WTC11 (cell line): Measurements from ENCODE around the gene TM9SF1. TPM values are rescaled to one million over a fixed set of nuclear protein-coding genes. Genes with fewer than 3 reads are reported as not detected.

Experiments used
- ATAC-seq: fragments of 200-7000 bp; cut with Tn5 transposase; 2 replicates; pipeline ENCODE4 v1.10.0; 2021; ENCODE audit warnings: mild to moderate bottlenecking, moderate library complexity
- CTCF ChIA-PET: fragments of 300-600 bp; sonication (Branson Sonifier 250); formaldehyde crosslinking; loops from one replicate; lab custom pipeline; 2021; ENCODE audit warnings: antibody characterized with exemption; lab: Charles Lee
- POLR2A ChIA-PET: fragments of 350-600 bp; sonication (Branson Sonifier 250); formaldehyde crosslinking; loops from one replicate; lab custom pipeline; 2021; ENCODE audit warnings: antibody characterized with exemption; lab: Charles Lee
- DNase-seq: peaks from one replicate; pipeline ENCODE4 v3.0.0; 2021; ENCODE audit warnings: low spot score
- H3K27ac Mint-ChIP-seq: 2 replicates; pipeline ENCODE4 v1.8.0; 2021; ENCODE audit warnings: mixed read lengths
- H3K27me3 Mint-ChIP-seq: 2 replicates; pipeline ENCODE4 v1.8.0; 2021; ENCODE audit warnings: low read depth, mild to moderate bottlenecking, moderate library complexity, mixed read lengths
- H3K36me3 Mint-ChIP-seq: 2 replicates; pipeline ENCODE4 v1.8.0; 2021; ENCODE audit warnings: mixed read lengths
- H3K4me1 Mint-ChIP-seq: 2 replicates; pipeline ENCODE4 v1.8.0; 2022; ENCODE audit warnings: mixed read lengths
- H3K4me3 Mint-ChIP-seq: 2 replicates; pipeline ENCODE4 v1.8.0; 2021; ENCODE audit warnings: mild to moderate bottlenecking, moderate library complexity, mixed read lengths
- H3K9me3 Mint-ChIP-seq: 2 replicates; pipeline ENCODE4 v1.8.0; 2021; ENCODE audit warnings: mixed read lengths
- CREB1 ChIP-seq: sonication (generic); formaldehyde crosslinking; IDR thresholded peaks from 2 replicates; pipeline ENCODE4 v1.8.0; 2023; ENCODE audit warnings: mild to moderate bottlenecking, missing genetic modification reagents
- FOXP1 ChIP-seq: sonication (generic); formaldehyde crosslinking; IDR thresholded peaks from 2 replicates; pipeline ENCODE4 v1.8.0; 2022; ENCODE audit warnings: missing genetic modification reagents, mild to moderate bottlenecking, moderate library complexity, borderline replicate concordance
- FOXP4 ChIP-seq: sonication (generic); formaldehyde crosslinking; IDR thresholded peaks from 2 replicates; pipeline ENCODE4 v1.8.0; 2022; ENCODE audit warnings: mild to moderate bottlenecking, missing genetic modification reagents
- GABPB1 ChIP-seq: sonication (generic); formaldehyde crosslinking; IDR thresholded peaks from 2 replicates; pipeline ENCODE4 v1.8.1; 2023; ENCODE audit warnings: mild to moderate bottlenecking, missing genetic modification reagents
- GRHL2 ChIP-seq: fragments of 250-450 bp; sonication (Bioruptor Pico); IDR thresholded peaks from 2 replicates; pipeline ENCODE4 v1.8.0; 2022; ENCODE audit warnings: mild to moderate bottlenecking, moderate library complexity; ENCODE audit not compliant: insufficient replicate concordance, severe bottlenecking
- HMGA2 ChIP-seq: fragments of 250-450 bp; sonication (Bioruptor Pico); IDR thresholded peaks from 2 replicates; pipeline ENCODE4 v1.4.0; 2021; ENCODE audit warnings: mild to moderate bottlenecking, moderate library complexity
- IRF2 ChIP-seq: sonication (generic); formaldehyde crosslinking; IDR thresholded peaks from 2 replicates; pipeline ENCODE4 v1.8.0; 2022; ENCODE audit warnings: low read depth, missing genetic modification reagents, borderline replicate concordance
- MYBL2 ChIP-seq: sonication (generic); formaldehyde crosslinking; IDR thresholded peaks from 2 replicates; pipeline ENCODE4 v1.8.1; 2023; ENCODE audit warnings: mild to moderate bottlenecking, moderate library complexity, missing genetic modification reagents
- NR2C2 ChIP-seq: sonication (generic); formaldehyde crosslinking; IDR thresholded peaks from 2 replicates; pipeline ENCODE4 v1.8.0; 2022; ENCODE audit warnings: mild to moderate bottlenecking, missing genetic modification reagents
- OVOL2 ChIP-seq: fragments of 250-450 bp; sonication (Bioruptor Pico); IDR thresholded peaks from 2 replicates; pipeline ENCODE4 v1.9.0; 2021; ENCODE audit warnings: mild to moderate bottlenecking, borderline replicate concordance
- SMAD3 ChIP-seq: sonication (generic); formaldehyde crosslinking; IDR thresholded peaks from 2 replicates; pipeline ENCODE4 v1.8.0; 2022; ENCODE audit warnings: missing genetic modification reagents, mild to moderate bottlenecking, borderline replicate concordance
- SP1 ChIP-seq: sonication (generic); formaldehyde crosslinking; conservative IDR thresholded peaks from 2 replicates; pipeline ENCODE4 v1.8.1; 2022; ENCODE audit warnings: missing genetic modification reagents
- TEAD1 ChIP-seq: sonication (generic); formaldehyde crosslinking; IDR thresholded peaks from 2 replicates; pipeline ENCODE4 v1.8.0; 2022; ENCODE audit warnings: mild to moderate bottlenecking, missing genetic modification reagents
- ZNF317 ChIP-seq: sonication (generic); formaldehyde crosslinking; IDR thresholded peaks from 2 replicates; pipeline ENCODE4 v1.8.1; 2023; ENCODE audit warnings: low read depth, mild to moderate bottlenecking, moderate library complexity, missing genetic modification reagents, borderline replicate concordance
- total RNA-seq: library from RNA; stranded (reverse); gene quantifications from 3 replicates; pipeline ENCODE4 v1.2.3, GENCODE V29; 2021
- TF ChIP-seq, protein P1 (sequence below): sonication (generic); formaldehyde crosslinking; IDR thresholded peaks from 2 replicates; pipeline ENCODE4 v1.8.1; 2023; ENCODE audit warnings: mild to moderate bottlenecking, missing genetic modification reagents, moderate library complexity
- TF ChIP-seq, protein P2 (sequence below): sonication (generic); formaldehyde crosslinking; IDR thresholded peaks from 2 replicates; pipeline ENCODE4 v1.8.1; 2022; ENCODE audit warnings: low read depth, mild to moderate bottlenecking, moderate library complexity, missing genetic modification reagents, borderline replicate concordance
- TF ChIP-seq, protein P3 (sequence below): sonication (generic); formaldehyde crosslinking; IDR thresholded peaks from 2 replicates; pipeline ENCODE4 v1.8.0; 2023; ENCODE audit warnings: missing genetic modification reagents

TM9SF1 gene
- total RNA-seq, 1 experiment from 2014 or later: 27.9 TPM

GRCh38 chr14:24232645-24233537 lies 37.6 kb upstream of the TM9SF1 start, which contains the start of gene GMPR2 (continued):
- no peak for TF ChIP-seq OVOL2 (CRISPR knock-in tag)
- no peak for TF ChIP-seq CREB1 (CRISPR knock-in tag)
- TF ChIP-seq IRF2 (CRISPR knock-in tag): no peak

GRCh38 chr14:24232121-24232644 lies 36.9 kb upstream of the TM9SF1 start, which contains the start of gene NEDD8:
NEDD8 (minus strand) TSS chr14:24232367; CDS start chr14:24232267, 100 bp downstream.
- no peaks in the 10 kb centered on the region for H3K27me3 Mint-ChIP-seq
- peaks cover 22% of the 10 kb centered on the region for H3K4me1 Mint-ChIP-seq
- DNase-seq (peak; percentile 86), ATAC-seq (peak; percentile 80)
- TF ChIP-seq GABPB1 (peak; percentile 72), ZNF317 (CRISPR knock-in tag) (no peak), NR2C2 (peak; percentile 85), SP1 (0 out of 2 replicates have a peak, but pooled peaks have one; percentile 28), MYBL2 (peak; percentile 16; the same call in 1 of the 2 replicates)
- TF ChIP-seq, protein P1, sequence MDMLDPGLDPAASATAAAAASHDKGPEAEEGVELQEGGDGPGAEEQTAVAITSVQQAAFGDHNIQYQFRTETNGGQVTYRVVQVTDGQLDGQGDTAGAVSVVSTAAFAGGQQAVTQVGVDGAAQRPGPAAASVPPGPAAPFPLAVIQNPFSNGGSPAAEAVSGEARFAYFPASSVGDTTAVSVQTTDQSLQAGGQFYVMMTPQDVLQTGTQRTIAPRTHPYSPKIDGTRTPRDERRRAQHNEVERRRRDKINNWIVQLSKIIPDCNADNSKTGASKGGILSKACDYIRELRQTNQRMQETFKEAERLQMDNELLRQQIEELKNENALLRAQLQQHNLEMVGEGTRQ (CRISPR knock-in tag): peak; percentile 9; the same call in 1 of the 2 replicates
- peaks cover 20% of the 10 kb centered on the region for H3K36me3 Mint-ChIP-seq
- ChIA-PET POLR2A (interaction anchor here (0.9 to 1.9 kb wide), 2 partner anchors 10 to 39 kb away, joined by 4 to 9 read pairs; partner anchors contain the start of gene TINF2), CTCF (interaction anchor here (0.7 to 1.7 kb wide), 2 partner anchors 10 to 199 kb away, joined by 3 to 12 read pairs; partner anchors contain the start of gene TINF2)
- H3K4me3 Mint-ChIP-seq: peak within 1 kb of the TSS; percentile 99
- no peaks in the 10 kb centered on the region for H3K9me3 Mint-ChIP-seq
- peak within 1 kb of the TSS; percentile 99 for H3K27ac Mint-ChIP-seq

GRCh38 chr14:24231263-24232120 lies 36.3 kb upstream of the TM9SF1 start:
- ATAC-seq: peak; percentile 3
- POLR2A ChIA-PET: no interaction called here
- Mint-ChIP-seq H3K4me3 (peak overlapping the region; percentile 99), H3K36me3 (peaks cover 14% of the 10 kb centered on the region)
- DNase-seq: no peak
- TF ChIP-seq GABPB1 (peak; percentile 11; the same call in 1 of the 2 replicates), FOXP4 (CRISPR knock-in tag) (no peak), SMAD3 (CRISPR knock-in tag) (no peak)
- TF ChIP-seq, all 79 proteins: peak for 1
- Mint-ChIP-seq H3K27ac (peak overlapping the region; percentile 99; the same call in 1 of the 2 replicates), H3K4me1 (peaks cover 22% of the 10 kb centered on the region), H3K27me3 (no peaks in the 10 kb centered on the region), H3K9me3 (no peaks in the 10 kb centered on the region)
- CTCF ChIA-PET: interaction anchor here (0.6 to 1.6 kb wide), 3 partner anchors 11 to 200 kb away, joined by 3 to 4 read pairs (median 4); partner anchors contain the start of gene TINF2

- Mint-ChIP-seq H3K9me3 (no peaks in the 10 kb centered on the region), H3K4me3 (no peak overlapping the region), H3K36me3 (no peaks in the 10 kb centered on the region; the same call in 1 of the 2 replicates), H3K27me3 (no peaks in the 10 kb centered on the region), H3K27ac (no peak overlapping the region), H3K4me1 (peaks cover 15% of the 10 kb centered on the region)
- ChIA-PET POLR2A (interaction anchor here (0.7 to 1.0 kb wide), 3 partner anchors 15 to 93 kb away, joined by 3 to 7 read pairs (median 7); partner anchors contain the start of genes CHMP4A, PSME1 and TSSK4), CTCF (interaction anchor here (0.7 to 0.8 kb wide), 3 partner anchors 13 to 884 kb away, joined by 3 read pairs; partner anchors contain the start of gene MDP1)
- TF ChIP-seq FOXP4 (CRISPR knock-in tag): no peak
- TF ChIP-seq, protein P2, sequence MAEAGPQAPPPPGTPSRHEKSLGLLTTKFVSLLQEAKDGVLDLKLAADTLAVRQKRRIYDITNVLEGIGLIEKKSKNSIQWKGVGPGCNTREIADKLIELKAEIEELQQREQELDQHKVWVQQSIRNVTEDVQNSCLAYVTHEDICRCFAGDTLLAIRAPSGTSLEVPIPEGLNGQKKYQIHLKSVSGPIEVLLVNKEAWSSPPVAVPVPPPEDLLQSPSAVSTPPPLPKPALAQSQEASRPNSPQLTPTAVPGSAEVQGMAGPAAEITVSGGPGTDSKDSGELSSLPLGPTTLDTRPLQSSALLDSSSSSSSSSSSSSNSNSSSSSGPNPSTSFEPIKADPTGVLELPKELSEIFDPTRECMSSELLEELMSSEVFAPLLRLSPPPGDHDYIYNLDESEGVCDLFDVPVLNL (CRISPR knock-in tag): no peak
- no peak for TF ChIP-seq SMAD3 (CRISPR knock-in tag)
- no peak for TF ChIP-seq FOXP1 (CRISPR knock-in tag)
- no peak for TF ChIP-seq HMGA2 (CRISPR knock-in tag)
- TF ChIP-seq, protein P3, sequence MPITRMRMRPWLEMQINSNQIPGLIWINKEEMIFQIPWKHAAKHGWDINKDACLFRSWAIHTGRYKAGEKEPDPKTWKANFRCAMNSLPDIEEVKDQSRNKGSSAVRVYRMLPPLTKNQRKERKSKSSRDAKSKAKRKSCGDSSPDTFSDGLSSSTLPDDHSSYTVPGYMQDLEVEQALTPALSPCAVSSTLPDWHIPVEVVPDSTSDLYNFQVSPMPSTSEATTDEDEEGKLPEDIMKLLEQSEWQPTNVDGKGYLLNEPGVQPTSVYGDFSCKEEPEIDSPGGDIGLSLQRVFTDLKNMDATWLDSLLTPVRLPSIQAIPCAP (CRISPR knock-in tag): no peak
- TF ChIP-seq GRHL2 (CRISPR knock-in tag): no peak
- TF ChIP-seq TEAD1 (CRISPR knock-in tag): no peak
- no peak for ATAC-seq
- no peak for DNase-seq
These were observed 33.7 kb upstream of the TM9SF1 start for GRCh38 chr14:24228902-24229301.
